GM18526 (cell line): ENCODE data around the gene TMEM161B.

ENCODE experiments used
- POLR2A ChIP-seq: IDR thresholded peaks from 3 replicates; pipeline ENCODE4 v1.6.1; 2011; ENCODE audit not compliant: insufficient read length; ENCODE audit errors: extremely low read depth

The TMEM161B gene

DNA sequence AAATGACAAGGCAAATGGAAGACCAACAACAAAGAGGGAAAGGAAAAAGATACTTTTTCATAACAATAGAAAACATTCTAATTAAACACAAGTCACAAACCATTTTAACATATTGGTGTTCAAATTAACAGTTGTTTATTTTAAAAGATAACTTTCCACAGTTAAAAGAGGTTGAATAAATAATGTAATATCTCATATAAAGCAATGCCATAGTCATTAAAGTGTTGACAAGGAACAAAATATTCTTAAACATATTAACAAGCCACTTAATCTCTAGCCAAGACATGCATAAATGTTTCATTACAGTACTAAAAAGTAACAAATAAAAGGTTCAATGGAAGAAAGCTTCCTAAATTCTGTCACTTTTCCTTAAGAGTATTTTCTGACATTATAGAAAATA is 12.6 kb downstream of the TMEM161B start:
- TF ChIP-seq POLR2A: no peak

- TF ChIP-seq POLR2A: no peak
These were observed 14.3 kb downstream of the TMEM161B start for GRCh38 chr5:88254320-88254719.

DNA sequence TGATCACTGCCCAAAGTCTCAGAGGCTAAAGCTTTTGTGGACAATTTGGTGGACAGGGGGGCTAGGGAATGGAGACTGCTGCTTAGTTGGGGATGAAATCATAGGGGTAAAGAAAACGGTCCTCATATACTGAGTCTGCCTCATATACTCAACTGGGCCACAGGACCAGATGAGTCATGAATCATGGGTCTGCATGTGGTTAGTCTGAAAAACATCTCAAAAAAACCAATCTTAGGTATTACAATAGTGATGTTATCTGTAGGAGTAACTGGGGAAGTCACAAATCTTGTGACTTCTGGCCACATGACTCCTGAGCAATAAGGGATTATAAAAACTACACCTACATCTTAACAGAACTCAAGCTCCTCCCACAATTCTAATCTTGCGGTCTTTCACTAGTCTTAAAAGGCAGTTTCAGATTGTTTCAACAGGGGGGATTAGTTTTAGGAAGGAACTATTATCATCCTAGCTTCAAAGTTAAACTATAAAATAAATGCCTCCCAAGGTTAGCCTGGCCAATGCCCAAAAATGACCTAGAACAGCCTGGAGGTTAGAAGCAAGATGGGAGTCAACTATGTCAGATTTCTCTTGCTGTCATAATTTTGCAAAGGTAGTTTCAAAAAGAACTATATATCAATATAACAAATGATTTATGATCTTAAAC is 17.5 kb downstream of the TMEM161B start:
- no peak for TF ChIP-seq POLR2A

- no peak for TF ChIP-seq POLR2A
These were observed 18.6 kb downstream of the TMEM161B start for GRCh38 chr5:88250010-88250409.

DNA sequence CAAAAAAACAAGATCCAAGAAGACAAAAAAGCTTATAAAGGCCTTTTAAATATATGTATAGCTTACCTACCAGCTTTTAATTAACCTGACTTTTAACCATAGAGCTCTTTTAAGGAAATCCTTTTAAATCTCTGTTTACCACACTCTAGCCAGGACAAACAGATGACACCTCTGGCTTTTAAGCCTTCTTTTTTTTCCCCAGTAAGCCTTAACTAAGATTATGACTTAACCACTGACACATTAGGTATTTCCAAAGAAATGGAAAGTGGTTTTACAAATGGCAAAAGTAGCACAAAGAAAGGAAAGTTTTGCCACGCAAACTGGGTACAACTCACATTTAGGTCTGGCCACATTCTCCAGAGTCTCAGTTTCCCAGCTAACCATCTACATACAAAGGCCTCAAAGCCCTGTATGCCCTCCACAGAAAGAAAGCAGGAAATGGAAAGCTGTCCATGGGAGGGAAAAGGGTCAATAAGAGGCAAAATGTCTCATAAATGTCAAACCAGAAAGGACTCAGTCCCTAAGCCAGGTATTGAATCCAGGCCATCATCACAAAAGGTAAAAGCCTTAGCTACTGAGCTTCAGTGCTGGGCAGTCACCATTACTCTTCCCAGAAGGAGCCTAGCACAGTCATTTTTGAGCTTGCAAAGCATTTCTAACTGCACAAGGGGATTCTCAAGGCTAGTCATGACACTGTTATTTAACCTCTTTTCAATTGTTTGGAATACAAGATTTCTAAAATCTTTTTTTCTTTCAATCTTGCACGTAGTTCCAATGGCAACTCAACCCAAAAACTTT is 19.7 kb downstream of the TMEM161B start:
- no peak for TF ChIP-seq POLR2A

DNA sequence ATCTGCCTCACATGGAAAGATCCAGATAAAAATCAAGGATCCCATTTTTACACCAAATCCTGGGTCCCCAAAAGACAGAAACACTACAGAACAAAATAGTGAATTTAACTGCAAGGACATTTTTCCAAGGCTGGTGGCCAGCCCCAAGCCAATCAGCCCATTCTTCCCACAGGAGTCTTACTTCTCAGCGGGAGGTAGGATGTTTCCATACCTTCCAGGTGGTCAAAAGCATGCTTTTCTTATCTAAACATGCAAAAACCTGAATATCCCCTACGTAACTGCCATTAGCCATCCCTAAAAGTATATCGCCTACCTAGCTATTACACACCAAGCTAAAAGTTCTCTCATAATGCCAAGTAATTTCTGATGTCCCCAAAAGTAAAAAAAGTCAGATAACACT is 20.6 kb downstream of the TMEM161B start:
- no peak for TF ChIP-seq POLR2A

- no peak for TF ChIP-seq POLR2A
These were observed 22.8 kb downstream of the TMEM161B start for GRCh38 chr5:88245893-88246244.

DNA sequence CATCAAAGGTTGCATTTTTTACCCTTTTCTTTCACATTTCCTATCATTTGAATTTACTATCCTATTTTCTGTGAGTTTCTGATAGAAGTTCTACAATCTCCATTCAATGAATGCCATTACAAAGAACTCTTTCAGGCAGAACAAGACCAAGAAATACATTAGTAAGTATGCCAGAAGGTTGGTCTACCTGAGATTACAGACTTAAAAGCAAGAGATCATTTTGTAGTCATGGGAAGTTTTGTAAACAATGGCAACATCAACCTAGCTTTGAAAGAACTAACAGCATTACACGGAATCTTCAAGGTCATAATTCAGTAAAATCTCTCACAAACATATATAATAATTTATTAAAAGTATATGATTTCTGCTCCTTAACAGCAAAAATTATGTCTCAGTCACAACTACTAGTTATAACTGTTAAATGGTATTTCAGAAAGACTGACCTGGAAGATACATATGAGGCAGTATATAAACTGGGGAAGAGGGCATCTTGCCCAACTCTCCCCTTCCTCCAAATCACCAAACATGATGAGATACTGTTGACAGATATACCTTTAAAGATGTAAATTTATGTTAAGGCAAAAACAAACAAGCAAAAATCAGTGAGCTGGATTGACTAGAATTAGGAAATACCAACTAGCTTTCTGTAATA is 23.3 kb downstream of the TMEM161B start:
- TF ChIP-seq POLR2A: no peak

GRCh38 chr5:88244686-88245085 is 24.0 kb downstream of the TMEM161B start:
- TF ChIP-seq POLR2A: no peak

DNA sequence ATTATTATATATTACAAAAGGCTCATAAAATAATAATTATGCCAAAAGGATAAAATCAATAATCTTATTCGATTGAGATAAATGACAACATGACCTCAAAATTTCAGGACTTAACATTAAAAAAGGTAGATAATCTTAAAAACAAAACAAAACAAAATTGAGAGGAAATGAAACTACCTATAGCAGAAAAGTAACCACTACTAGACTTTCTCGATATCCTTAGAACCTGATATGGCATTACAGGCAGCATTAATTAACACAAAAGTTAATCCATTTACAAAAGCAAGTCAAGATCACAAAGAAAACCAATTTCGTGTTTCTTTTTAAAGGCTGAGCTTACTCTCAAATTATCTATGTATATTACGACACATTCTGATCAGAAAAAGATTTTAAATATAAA is 29.9 kb downstream of the TMEM161B start:
- no peak for TF ChIP-seq POLR2A

- no peak for TF ChIP-seq POLR2A
These were observed 31.6 kb downstream of the TMEM161B start for GRCh38 chr5:88236866-88237642.

DNA sequence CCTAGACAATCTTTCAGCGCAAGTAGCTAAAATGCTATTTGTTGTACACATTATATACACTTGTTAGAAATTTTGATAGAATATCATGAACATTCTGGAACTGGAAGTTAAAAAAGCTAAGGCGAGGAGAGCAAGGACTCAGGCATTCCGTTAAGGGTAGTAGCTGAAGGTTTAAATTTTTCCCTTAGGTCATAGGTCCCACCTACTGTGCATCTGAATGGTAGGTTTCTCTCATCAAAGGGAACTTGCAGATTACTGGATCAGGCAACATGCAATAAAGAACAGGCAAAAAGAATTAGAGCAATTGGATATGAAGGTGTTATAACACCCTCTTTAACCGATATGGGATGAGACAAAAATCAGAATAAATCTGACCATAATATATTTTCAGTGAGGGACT is 32.8 kb downstream of the TMEM161B start:
- TF ChIP-seq POLR2A: no peak

GRCh38 chr5:88235346-88235745 is 33.3 kb downstream of the TMEM161B start:
- TF ChIP-seq POLR2A: no peak

DNA sequence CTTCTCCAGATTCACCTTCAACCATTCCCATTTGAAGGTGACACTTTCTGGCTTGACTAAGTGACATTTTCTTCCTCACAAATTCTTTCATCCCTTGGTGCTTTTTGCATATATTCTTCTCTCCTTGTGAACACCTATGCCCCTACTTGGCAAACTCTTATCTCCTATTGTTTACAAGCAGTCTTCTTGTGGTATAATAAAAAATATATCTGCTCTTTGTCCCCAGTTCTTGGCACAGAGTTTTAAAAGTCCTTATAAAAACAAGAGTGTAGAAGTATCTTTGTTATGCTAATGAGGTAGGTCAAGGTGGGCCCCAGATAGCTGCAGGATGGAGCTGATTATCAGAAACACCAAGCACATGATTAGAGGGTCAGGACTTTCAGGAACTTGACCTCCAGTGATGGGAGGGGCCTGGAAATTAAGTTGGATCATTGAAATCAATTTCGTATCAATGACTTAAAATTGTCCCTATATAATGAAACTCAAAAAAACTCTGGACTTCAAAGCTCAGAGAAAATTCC is 38.0 kb downstream of the TMEM161B start:
- TF ChIP-seq POLR2A: no peak

GRCh38 chr5:88226881-88227450 is 41.7 kb downstream of the TMEM161B start:
- TF ChIP-seq POLR2A: no peak
